Measurements from ENCODE around the gene RBKS.

Gene RBKS

GRCh38 chr2:27776097-27776496, 114.1 kb downstream of the RBKS start:
- Histone ChIP-seq H3K4me3 (no peak overlapping the region), H3K36me3 (peaks cover 0 to 37% (median 10%) of the 10 kb centered on the region in 3 donors), H3K27ac (peak overlapping the region; percentile 61 to 64), H3K27me3 (no peaks in the 10 kb centered on the region), H3K9me3 (no peaks in the 10 kb centered on the region), H3K4me1 (peaks cover 0 to 71% (median 39%) of the 10 kb centered on the region in 4 donors)
- no peak for DNase-seq
- intact Hi-C loops (cut with DNase I; ENCODE audit: low total_unique reads): loop anchor here (10.0 kb wide), 1 partner anchor 119 kb away; the partner anchor contains the start of genes BABAM2 and RBKS
- no peak for TF ChIP-seq CTCF (IDR thresholded peaks at IDR 0.05)

- Histone ChIP-seq H3K9me3 (no peaks in the 10 kb centered on the region), H3K27ac (peak overlapping the region; percentile 17 to 87), H3K36me3 (peaks cover 0 to 20% (median 10%) of the 10 kb centered on the region in 3 donors), H3K27me3 (no peaks in the 10 kb centered on the region), H3K4me3 (peak overlapping the region; percentile 65 to 72), H3K4me1 (peaks cover 0 to 54% (median 39%) of the 10 kb centered on the region in 4 donors)
- DNase-seq: no peak
- no peak for TF ChIP-seq CTCF (IDR thresholded peaks at IDR 0.05)
- intact Hi-C loops (cut with DNase I; ENCODE audit: low total_unique reads): loop anchor here (10.0 kb wide), 1 partner anchor 121 kb away; the partner anchor contains the start of genes BABAM2 and RBKS
Measured at GRCh38 chr2:27773959-27774358, 116.2 kb downstream of the RBKS start.

- intact Hi-C loops (cut with DNase I; ENCODE audit: low total_unique reads): loop anchor here (10.0 kb wide), 1 partner anchor 122 kb away; the partner anchor contains the start of genes BABAM2 and RBKS
- no peak for TF ChIP-seq CTCF (IDR thresholded peaks at IDR 0.05)
- no peak for DNase-seq
- peak overlapping the region; percentile 65 to 72 for H3K4me3 ChIP-seq
- peaks cover 0 to 14% (median 10%) of the 10 kb centered on the region in 3 donors for H3K36me3 ChIP-seq
- peaks cover 0 to 47% (median 39%) of the 10 kb centered on the region in 4 donors for H3K4me1 ChIP-seq
- H3K27ac ChIP-seq: peak overlapping the region; percentile 87
- no peaks in the 10 kb centered on the region for H3K27me3 ChIP-seq
- no peaks in the 10 kb centered on the region for H3K9me3 ChIP-seq
Measured at GRCh38 chr2:27772804-27773203, 117.4 kb downstream of the RBKS start.

DNA sequence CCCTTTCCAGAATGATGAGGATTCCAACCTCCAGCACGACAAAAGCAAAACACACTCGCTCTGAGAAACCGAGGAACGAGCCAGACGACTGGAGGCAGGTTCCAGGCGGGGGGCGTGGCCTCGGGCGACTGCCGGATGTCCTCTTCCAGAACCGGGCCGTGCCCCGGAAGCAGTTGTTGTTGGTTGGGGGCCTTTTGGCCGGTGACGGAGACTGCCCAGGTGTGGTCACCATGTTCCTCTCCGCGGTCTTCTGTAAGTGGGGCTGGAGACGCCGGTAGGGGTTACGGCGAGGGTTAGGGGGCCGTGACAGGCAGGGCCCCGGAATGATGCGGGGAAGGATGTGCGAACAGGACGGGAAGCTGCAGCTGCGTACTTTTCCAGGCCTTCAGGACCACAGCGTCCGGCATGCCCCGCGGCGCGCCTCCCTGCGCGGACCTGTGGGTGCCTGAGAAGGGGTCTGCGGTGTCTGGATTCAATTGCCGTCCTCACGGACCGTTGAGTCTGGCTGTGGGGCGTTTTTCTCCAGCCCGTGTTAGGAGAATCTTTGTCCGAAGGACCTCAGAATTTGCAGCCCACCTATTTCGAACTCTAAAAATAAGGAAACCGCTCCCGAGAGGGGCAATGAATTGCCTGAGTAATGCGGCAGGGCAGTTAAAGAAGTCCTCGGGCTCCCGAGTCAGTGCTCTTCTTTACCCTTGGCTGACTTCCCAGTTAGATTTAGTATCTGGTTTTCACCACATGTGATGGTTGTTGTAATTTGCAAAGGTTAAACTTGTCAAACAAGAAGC, 118.4 kb downstream of the RBKS start, which contains the start of gene MRPL33:
Gene MRPL33, plus strand, starts transcription at position 172 of the 788 bp plus-strand sequence. Its CDS starts 59 bp downstream, at position 231.
- Histone ChIP-seq H3K9me3 (no peaks in the 10 kb centered on the region), H3K27me3 (no peaks in the 10 kb centered on the region), H3K4me1 (peaks cover 0 to 43% (median 38%) of the 10 kb centered on the region in 4 donors), H3K27ac (peak within 1 kb of the TSS; percentile 87), H3K36me3 (peaks cover 0 to 14% (median 10%) of the 10 kb centered on the region in 3 donors), H3K4me3 (peak within 1 kb of the TSS; percentile 65 to 72)
- DNase-seq: peak; percentile 95 to 97
- no peak for TF ChIP-seq CTCF (IDR thresholded peaks at IDR 0.05)
- intact Hi-C loops (cut with DNase I; ENCODE audit: low total_unique reads): loop anchor here (10.0 kb wide), 1 partner anchor 123 kb away; the partner anchor contains the start of genes BABAM2 and RBKS

- Histone ChIP-seq H3K27ac (peak overlapping the region; percentile 87), H3K4me1 (peaks cover 0 to 42% (median 37%) of the 10 kb centered on the region in 4 donors)
- intact Hi-C loops (cut with DNase I; ENCODE audit: low total_unique reads): loop anchor here (10.0 kb wide), 1 partner anchor 124 kb away; the partner anchor contains the start of genes BABAM2 and RBKS
Measured at GRCh38 chr2:27771202-27771547, 119.0 kb downstream of the RBKS start.

More at GRCh38 chr2:27771202-27771547, 119.0 kb downstream of the RBKS start:
- peak overlapping the region; percentile 65 to 72 for H3K4me3 ChIP-seq
- H3K9me3 ChIP-seq: no peaks in the 10 kb centered on the region
- no peak for TF ChIP-seq CTCF (IDR thresholded peaks at IDR 0.05)
- peaks cover 0 to 14% (median 8%) of the 10 kb centered on the region in 3 donors for H3K36me3 ChIP-seq
- DNase-seq: no peak
- H3K27me3 ChIP-seq: no peaks in the 10 kb centered on the region

All from tibial artery (tissue), 4 donors.